Heart left ventricle (tissue), 16 donors: Measurements from ENCODE around the gene CCDC68. TPM values are rescaled to one million over a fixed set of nuclear protein-coding genes. Genes with fewer than 3 reads are reported as not detected.

Experiments used
- ATAC-seq, 4 donors: fragments of 200-7000 bp; cut with Tn5 transposase; one replicate each; pipeline ENCODE4 v1.9.1; 2020 to 2022; ENCODE audit warnings: moderate library complexity in 4 of 4, mild to moderate bottlenecking in 3 of 4, moderate number of reproducible peaks in 1 of 4
- DNase-seq, 5 donors: peaks; one replicate each; pipeline ENCODE4 v3.0.0-alpha.2; 2020
- H3K27ac ChIP-seq, 12 donors: fragments of 200-600 bp; sonication (generic) in 4 of 12; one replicate each; pipeline versions ENCODE4 v1.5.0 to v1.8.0; 2016 to 2022; ENCODE audit warnings: mild to moderate bottlenecking in 2 of 12
- H3K27me3 ChIP-seq, 9 donors: fragments of 200-600 bp; sonication (generic) in 2 of 9; one replicate each; pipeline versions ENCODE4 v1.5.1 to v1.8.0; 2016 to 2022; ENCODE audit warnings: mild to moderate bottlenecking in 3 of 9
- H3K36me3 ChIP-seq, 9 donors: fragments of 200-600 bp; sonication (generic) in 2 of 9; one replicate each; pipeline versions ENCODE4 v1.5.0 to v1.8.0; 2018 to 2022; ENCODE audit warnings: mild to moderate bottlenecking in 2 of 9
- H3K4me1 ChIP-seq, 12 donors: fragments of 200-600 bp; sonication (generic) in 4 of 12; one replicate each; pipeline versions ENCODE4 v1.5.0 to v1.8.0; 2016 to 2022; ENCODE audit warnings: mild to moderate bottlenecking in 3 of 12
- H3K4me3 ChIP-seq, 12 donors: fragments of 200-600 bp; sonication (generic) in 4 of 12; one replicate each; pipeline versions ENCODE4 v1.5.0 to v1.8.0; 2017 to 2022; ENCODE audit warnings: mild to moderate bottlenecking in 9 of 12, moderate library complexity in 4 of 12
- H3K9me3 ChIP-seq, 12 donors: fragments of 200-600 bp; sonication (generic) in 4 of 12; one replicate each; pipeline versions ENCODE4 v1.5.0 to v1.8.0; 2016 to 2022; ENCODE audit warnings: mild to moderate bottlenecking in 1 of 12
- CTCF ChIP-seq, 12 donors: fragments of 200-600 bp; sonication (generic) in 4 of 12; IDR thresholded peaks; one replicate each; pipeline versions ENCODE4 v1.5.0 to v1.8.0; 2018 to 2022; ENCODE audit warnings: antibody characterized with exemption in 12 of 12, mild to moderate bottlenecking in 5 of 12
- POLR2A ChIP-seq, 2 donors: fragments of 450-650 bp; IDR thresholded peaks; one replicate each; pipeline ENCODE4 v1.6.1; 2017; ENCODE audit warnings: antibody characterized with exemption in 2 of 2, mild to moderate bottlenecking in 2 of 2, moderate library complexity in 2 of 2
- WGBS, 4 donors: extraction: QIAGEN DNeasy Blood & Tissue Kit in 2 of 4; methylation state at CpG; one replicate each; pipeline versions ENCODE4 v1.1.5 to v1.1.7; 2013 to 2018; 5-methylcytosine and 5-hydroxymethylcytosine counted together
- intact Hi-C, 10 donors: fragments of 100-400 bp; cut with DNase I; formaldehyde crosslinking; loops; one replicate each; pipeline versions ENCODE4 v1.11.1 to v1.14.2; 2022
- polyA plus RNA-seq, 2 donors: library from polyadenylated mRNA; stranded (reverse); fragments of 200-250 nt; gene quantifications; one replicate each; pipeline ENCODE4 v1.2.3, GENCODE V29; 2013
- total RNA-seq, 9 donors: library from RNA; depleted of rRNA in 2 of 9; stranded (reverse); fragments of >200 nt in 2 of 9; fragmentation: NEBNext Ultra II Directional in 3 of 9; extraction: Animal tissue kit (Norgen Biotek cat#: 25700) in 3 of 9; gene quantifications; one replicate each; pipeline versions ENCODE4 v1.1.0 to v1.2.4, GENCODE V29; 2016 to 2023
- donor health status: ischemic (EF 13 %, LVEDD 7.1; RV severe dilation, severe dysfunction).
- donor health status: healthy with polysubstance abuse.
- donor health status: DM: no; HTN: yes; CAD: no.
- donor health status: DM: no; HTN: no; CAD: no.
- donor health status: ischemic (EF 25% LVEDD 6.9; RV normal size, moderate dysfunction).
- donor health status: ischemic (EF 25% LVEDD 5.7; RV mildly dilated, moderate dysfunction).
- donor health status: healthy.
- donor health status: DM: yes; HTN: yes; CAD: no.
- donor health status: ischemic (EF 35%, LVEDD 5.7; RV mildly dilated, moderate dysfunction).
- donor health status: nonischemic (EF 11% LVEDD 7.7; RV severe dilation, severe dysfunction).
- donor health status: DM: yes; HTN: yes; CAD: no.
- donor health status: PGD.
- donor health status: ischemic (EF 29% LVEDD 5.4; RV normal size, mild dysfunction).
- donor health status: nonischemic (EF 23%, LVEDD 6.1; RV moderate dilation, normal function).

CCDC68 gene
- total and polyA plus RNA-seq, 11 donors: 2.0 to 11.6 (median 4.2) TPM

GRCh38 chr18:54877076-54877475 is 82.2 kb downstream of the CCDC68 start:
- DNase-seq (no peak), ATAC-seq (no peak)
- Histone ChIP-seq H3K27ac (no peak overlapping the region), H3K27me3 (no peaks in the 10 kb centered on the region), H3K9me3 (no peaks in the 10 kb centered on the region), H3K4me1 (no peaks in the 10 kb centered on the region), H3K4me3 (no peak overlapping the region), H3K36me3 (no peaks in the 10 kb centered on the region)
- TF ChIP-seq CTCF (IDR thresholded peaks at IDR 0.05) (no peak), POLR2A (IDR thresholded peaks at IDR 0.05) (no peak)
- WGBS, 4 donors: 93 to 99% (median 96%) methylated on average over 1 of the region's 1 CpG
- intact Hi-C loops: no loop called here

GRCh38 chr18:54875063-54875462 is 84.2 kb downstream of the CCDC68 start:
- no peak overlapping the region for H3K27ac ChIP-seq
- ATAC-seq (no peak), DNase-seq (no peak)
- no peak overlapping the region for H3K4me3 ChIP-seq
- no peaks in the 10 kb centered on the region for H3K4me1 ChIP-seq
- intact Hi-C loops: no loop called here
- no peaks in the 10 kb centered on the region for H3K9me3 ChIP-seq
- no peak for TF ChIP-seq CTCF (IDR thresholded peaks at IDR 0.05)
- no peak for TF ChIP-seq POLR2A (IDR thresholded peaks at IDR 0.05)
- H3K36me3 ChIP-seq: no peaks in the 10 kb centered on the region
- H3K27me3 ChIP-seq: no peaks in the 10 kb centered on the region
- WGBS, 4 donors: 80 to 92% (median 81%) methylated on average over 3 of the region's 3 CpGs

- Histone ChIP-seq H3K27ac (no peak overlapping the region), H3K4me1 (no peaks in the 10 kb centered on the region), H3K9me3 (no peaks in the 10 kb centered on the region), H3K27me3 (no peaks in the 10 kb centered on the region), H3K4me3 (no peak overlapping the region), H3K36me3 (no peaks in the 10 kb centered on the region)
- intact Hi-C loops: no loop called here
- DNase-seq (no peak), ATAC-seq (no peak)
- 66 to 74% (median 70%) methylated on average over 2 of the region's 2 CpGs for WGBS, 4 donors
- TF ChIP-seq POLR2A (IDR thresholded peaks at IDR 0.05) (no peak), CTCF (IDR thresholded peaks at IDR 0.05) (no peak)
Observed at GRCh38 chr18:54873884-54874255, 85.4 kb downstream of the CCDC68 start.

- Histone ChIP-seq H3K27me3 (no peaks in the 10 kb centered on the region), H3K27ac (no peak overlapping the region), H3K9me3 (no peaks in the 10 kb centered on the region), H3K4me1 (no peaks in the 10 kb centered on the region), H3K4me3 (no peak overlapping the region), H3K36me3 (no peaks in the 10 kb centered on the region)
- intact Hi-C loops: no loop called here
- no peak for TF ChIP-seq CTCF (IDR thresholded peaks at IDR 0.05)
- no peak for TF ChIP-seq POLR2A (IDR thresholded peaks at IDR 0.05)
- DNase-seq: no peak
- no peak for ATAC-seq
- 74 to 77% (median 74%) methylated on average over 1 of the region's 1 CpG for WGBS, 4 donors
Observed at GRCh38 chr18:54872681-54873080, 86.6 kb downstream of the CCDC68 start.
